ENCODE data around the gene GGT5.
A peak's percentile ranks its signal among the peaks of the same experiment; 100 is the strongest.
"Not testable (repeated sequence)": the region's sequence is repeated elsewhere in the genome, so short reads cannot be mapped to it uniquely, and the experiment has no call there.

The GGT5 gene

GRCh38 chr22:24245030-24245431 is at the start of gene GGT5:
Gene GGT5, minus strand, starts transcription at chr22:24245082. Its CDS starts 357 bp downstream, at chr22:24244725.
- not testable (repeated sequence) for H3K9ac ChIP-seq (ENCODE audit: low read depth, low read length); H3K4me3 ChIP-seq (ENCODE audit: low read length); H3K9me3 ChIP-seq (ENCODE audit: insufficient read depth, low read depth, low read length); H3K27ac ChIP-seq (ENCODE audit: low read length); H3K4me1 ChIP-seq (ENCODE audit: insufficient read depth, low read length); H3K36me3 ChIP-seq (ENCODE audit: insufficient read depth, low read depth, low read length); H3K27me3 ChIP-seq (ENCODE audit: insufficient read depth, low read length)

GRCh38 chr22:24292202-24292830 is 47.4 kb upstream of the GGT5 start:
- H3K9me3 ChIP-seq (ENCODE audit: insufficient read depth, low read depth, low read length); H3K36me3 ChIP-seq (ENCODE audit: insufficient read depth, low read depth, low read length); H3K4me1 ChIP-seq (ENCODE audit: insufficient read depth, low read length); H3K27ac ChIP-seq (ENCODE audit: low read length); H3K4me3 ChIP-seq (ENCODE audit: low read length); H3K27me3 ChIP-seq (ENCODE audit: insufficient read depth, low read length); H3K9ac ChIP-seq (ENCODE audit: low read depth, low read length): not testable (repeated sequence)

- H3K36me3 ChIP-seq (ENCODE audit: insufficient read depth, low read depth, low read length): no peaks in the 10 kb centered on the region
- no peaks in the 10 kb centered on the region for H3K9me3 ChIP-seq (ENCODE audit: insufficient read depth, low read depth, low read length)
- no peak overlapping the region for H3K9ac ChIP-seq (ENCODE audit: low read depth, low read length)
- no peaks in the 10 kb centered on the region for H3K27me3 ChIP-seq (ENCODE audit: insufficient read depth, low read length)
- H3K27ac ChIP-seq (ENCODE audit: low read length): no peak overlapping the region
- peaks cover 4% of the 10 kb centered on the region for H3K4me1 ChIP-seq (ENCODE audit: insufficient read depth, low read length)
- H3K4me3 ChIP-seq (ENCODE audit: low read length): no peak overlapping the region
Measured at GRCh38 chr22:24291515-24292201, 46.8 kb upstream of the GGT5 start.

- Histone ChIP-seq H3K4me1 (ENCODE audit: insufficient read depth, low read length) (peaks cover 6% of the 10 kb centered on the region), H3K9ac (ENCODE audit: low read depth, low read length) (no peak overlapping the region), H3K9me3 (ENCODE audit: insufficient read depth, low read depth, low read length) (no peaks in the 10 kb centered on the region), H3K36me3 (ENCODE audit: insufficient read depth, low read depth, low read length) (no peaks in the 10 kb centered on the region), H3K27ac (ENCODE audit: low read length) (no peak overlapping the region), H3K27me3 (ENCODE audit: insufficient read depth, low read length) (no peaks in the 10 kb centered on the region), H3K4me3 (ENCODE audit: low read length) (no peak overlapping the region)
Measured at GRCh38 chr22:24290459-24290858, 45.6 kb upstream of the GGT5 start.

GRCh38 chr22:24289741-24290163 is 44.9 kb upstream of the GGT5 start:
- Histone ChIP-seq H3K27ac (ENCODE audit: low read length) (no peak overlapping the region), H3K9ac (ENCODE audit: low read depth, low read length) (peak overlapping the region; percentile 26; the same call in 1 of the 2 replicates), H3K4me3 (ENCODE audit: low read length) (no peak overlapping the region), H3K36me3 (ENCODE audit: insufficient read depth, low read depth, low read length) (no peaks in the 10 kb centered on the region), H3K4me1 (ENCODE audit: insufficient read depth, low read length) (peaks cover 14% of the 10 kb centered on the region), H3K27me3 (ENCODE audit: insufficient read depth, low read length) (no peaks in the 10 kb centered on the region), H3K9me3 (ENCODE audit: insufficient read depth, low read depth, low read length) (no peaks in the 10 kb centered on the region)

- Histone ChIP-seq H3K4me1 (ENCODE audit: insufficient read depth, low read length) (peaks cover 16% of the 10 kb centered on the region), H3K9ac (ENCODE audit: low read depth, low read length) (no peak overlapping the region), H3K27ac (ENCODE audit: low read length) (no peak overlapping the region)
Measured at GRCh38 chr22:24289114-24289513, 44.2 kb upstream of the GGT5 start.

GRCh38 chr22:24287801-24288200 is 42.9 kb upstream of the GGT5 start:
- not testable (repeated sequence) for H3K4me3 ChIP-seq (ENCODE audit: low read length); H3K27ac ChIP-seq (ENCODE audit: low read length); H3K9ac ChIP-seq (ENCODE audit: low read depth, low read length); H3K27me3 ChIP-seq (ENCODE audit: insufficient read depth, low read length); H3K36me3 ChIP-seq (ENCODE audit: insufficient read depth, low read depth, low read length); H3K9me3 ChIP-seq (ENCODE audit: insufficient read depth, low read depth, low read length)
- peaks cover 16% of the 10 kb centered on the region for H3K4me1 ChIP-seq (ENCODE audit: insufficient read depth, low read length)

More at GRCh38 chr22:24289114-24289513, 44.2 kb upstream of the GGT5 start:
- H3K9me3 ChIP-seq (ENCODE audit: insufficient read depth, low read depth, low read length): no peaks in the 10 kb centered on the region
- no peaks in the 10 kb centered on the region for H3K27me3 ChIP-seq (ENCODE audit: insufficient read depth, low read length)
- H3K4me3 ChIP-seq (ENCODE audit: low read length): no peak overlapping the region
- H3K36me3 ChIP-seq (ENCODE audit: insufficient read depth, low read depth, low read length): no peaks in the 10 kb centered on the region

- not testable (repeated sequence) for H3K27me3 ChIP-seq (ENCODE audit: insufficient read depth, low read length); H3K9ac ChIP-seq (ENCODE audit: low read depth, low read length); H3K36me3 ChIP-seq (ENCODE audit: insufficient read depth, low read depth, low read length); H3K9me3 ChIP-seq (ENCODE audit: insufficient read depth, low read depth, low read length); H3K4me3 ChIP-seq (ENCODE audit: low read length); H3K27ac ChIP-seq (ENCODE audit: low read length)
- H3K4me1 ChIP-seq (ENCODE audit: insufficient read depth, low read length): peaks cover 16% of the 10 kb centered on the region
Measured at GRCh38 chr22:24287212-24287611, 42.3 kb upstream of the GGT5 start.

- Histone ChIP-seq H3K27me3 (ENCODE audit: insufficient read depth, low read length) (no peaks in the 10 kb centered on the region), H3K36me3 (ENCODE audit: insufficient read depth, low read depth, low read length) (no peaks in the 10 kb centered on the region), H3K27ac (ENCODE audit: low read length) (no peak overlapping the region), H3K4me3 (ENCODE audit: low read length) (no peak overlapping the region), H3K9me3 (ENCODE audit: insufficient read depth, low read depth, low read length) (no peaks in the 10 kb centered on the region), H3K4me1 (ENCODE audit: insufficient read depth, low read length) (peaks cover 16% of the 10 kb centered on the region), H3K9ac (ENCODE audit: low read depth, low read length) (no peak overlapping the region)
Measured at GRCh38 chr22:24285245-24285644, 40.4 kb upstream of the GGT5 start.

GRCh38 chr22:24284747-24285203 is 39.9 kb upstream of the GGT5 start:
- Histone ChIP-seq H3K4me3 (ENCODE audit: low read length) (no peak overlapping the region), H3K9me3 (ENCODE audit: insufficient read depth, low read depth, low read length) (no peaks in the 10 kb centered on the region), H3K9ac (ENCODE audit: low read depth, low read length) (no peak overlapping the region), H3K4me1 (ENCODE audit: insufficient read depth, low read length) (peaks cover 16% of the 10 kb centered on the region), H3K36me3 (ENCODE audit: insufficient read depth, low read depth, low read length) (no peaks in the 10 kb centered on the region), H3K27ac (ENCODE audit: low read length) (no peak overlapping the region), H3K27me3 (ENCODE audit: insufficient read depth, low read length) (no peaks in the 10 kb centered on the region)

- Histone ChIP-seq H3K27me3 (ENCODE audit: insufficient read depth, low read length) (no peaks in the 10 kb centered on the region), H3K9me3 (ENCODE audit: insufficient read depth, low read depth, low read length) (no peaks in the 10 kb centered on the region), H3K9ac (ENCODE audit: low read depth, low read length) (no peak overlapping the region), H3K27ac (ENCODE audit: low read length) (no peak overlapping the region), H3K4me3 (ENCODE audit: low read length) (no peak overlapping the region), H3K36me3 (ENCODE audit: insufficient read depth, low read depth, low read length) (0 out of 2 replicates have a peak, but pooled peaks cover 3% of the 10 kb centered on the region), H3K4me1 (ENCODE audit: insufficient read depth, low read length) (peaks cover 13% of the 10 kb centered on the region)
Measured at GRCh38 chr22:24282401-24282800, 37.5 kb upstream of the GGT5 start.

- H3K9me3 ChIP-seq (ENCODE audit: insufficient read depth, low read depth, low read length); H3K27me3 ChIP-seq (ENCODE audit: insufficient read depth, low read length); H3K27ac ChIP-seq (ENCODE audit: low read length); H3K9ac ChIP-seq (ENCODE audit: low read depth, low read length); H3K4me1 ChIP-seq (ENCODE audit: insufficient read depth, low read length); H3K4me3 ChIP-seq (ENCODE audit: low read length); H3K36me3 ChIP-seq (ENCODE audit: insufficient read depth, low read depth, low read length): not testable (repeated sequence)
Measured at GRCh38 chr22:24280363-24280762, 35.5 kb upstream of the GGT5 start.
